Measurements from ENCODE around the gene S1PR4. TPM values are rescaled to one million over a fixed set of nuclear protein-coding genes. Genes with fewer than 3 reads are reported as not detected.
"Not testable (repeated sequence)": the region's sequence is repeated elsewhere in the genome, so short reads cannot be mapped to it uniquely, and the experiment has no call there.

Gene S1PR4
- total and polyA plus RNA-seq, 9 of the 15 experiments (the other 6 are each of a cell fraction or from before 2014, with no cell fraction given) = 0.27 TPM; not detected in 8

- not testable (repeated sequence) for TF ChIP-seq PBX2 (CRISPR knock-in tag; IDR thresholded peaks at IDR 0.05; ENCODE audit: low read depth)
- peak; percentile 47 for TF ChIP-seq PBX2 (tag; conservative IDR thresholded peaks at IDR 0.05; ENCODE audit: low read depth)
- TF ChIP-seq EGR1 (conservative IDR thresholded peaks at IDR 0.05) = peak; percentile 75
- TF ChIP-seq ASH1L (IDR thresholded peaks at IDR 0.05; ENCODE audit: borderline replicate concordance, low read depth, partially characterized antibody) = peak; percentile 27
- TF ChIP-seq LARP7 (IDR thresholded peaks at IDR 0.05) = peak; percentile 93; the same call in 1 of the 2 replicates
- TF ChIP-seq HLTF (IDR thresholded peaks at IDR 0.05) = peak; percentile 28; the same call in 1 of the 2 replicates
- 0 out of 4 replicates have a peak, but pooled peaks have one; percentile 18 to 26 for TF ChIP-seq MLLT1 (IDR thresholded peaks at IDR 0.05)
- TF ChIP-seq ZBTB26 (CRISPR knock-in tag; IDR thresholded peaks at IDR 0.05) = peak; percentile 58; the same call in 1 of the 2 replicates
These were observed 24.1 kb upstream of the S1PR4 start (continued) for GRCh38 chr19:3154447-3154846.

All from K562 (cell line).